H9 (cell line): ENCODE measurements around the gene TMEM238. TPM values are rescaled to one million over a fixed set of nuclear protein-coding genes. Genes with fewer than 3 reads are reported as not detected.

ENCODE experiments used
- DNase-seq: peaks from one replicate; pipeline ENCODE4 v3.0.0-alpha.2; 2017
- H2AFZ ChIP-seq: one replicate; pipeline ENCODE4 v1.6.1; 2013; ENCODE audit warnings: mild to moderate bottlenecking, low read length, control low read depth, moderate library complexity
- H2AK5ac ChIP-seq: 2 replicates; pipeline ENCODE4 v1.6.1; 2013; ENCODE audit warnings: low read length, control low read depth, mixed read lengths; ENCODE audit not compliant: insufficient read length
- H2BK120ac ChIP-seq: one replicate; pipeline ENCODE4 v1.6.1; 2013; ENCODE audit warnings: low read depth, mild to moderate bottlenecking, low read length, control low read depth, inconsistent platforms; ENCODE audit not compliant: poor library complexity, severe bottlenecking
- H2BK12ac ChIP-seq: 2 replicates; pipeline ENCODE4 v1.6.1; 2013; ENCODE audit warnings: low read length, control low read depth, mixed read lengths, low read depth; ENCODE audit not compliant: insufficient read length
- H2BK15ac ChIP-seq: 2 replicates; pipeline ENCODE4 v1.6.1; 2013; ENCODE audit warnings: low read depth, low read length, control low read depth
- H2BK20ac ChIP-seq: one replicate; pipeline ENCODE4 v1.6.1; 2013; ENCODE audit warnings: low read depth, mild to moderate bottlenecking, low read length, control low read depth, inconsistent platforms; ENCODE audit not compliant: poor library complexity, severe bottlenecking
- H2BK5ac ChIP-seq: 2 replicates; pipeline ENCODE4 v1.6.1; 2013; ENCODE audit warnings: low read length, control low read depth, mixed read lengths; ENCODE audit not compliant: insufficient read length
- H3K14ac ChIP-seq: 2 replicates; pipeline ENCODE4 v1.6.1; 2013; ENCODE audit warnings: low read length, control low read depth; ENCODE audit not compliant: insufficient read depth
- H3K18ac ChIP-seq: 2 replicates; pipeline ENCODE4 v1.6.1; 2013; ENCODE audit warnings: low read depth, mild to moderate bottlenecking, mixed read lengths, low read length, control low read depth; ENCODE audit not compliant: insufficient read length
- H3K23ac ChIP-seq: 2 replicates; pipeline ENCODE4 v1.6.1; 2013; ENCODE audit warnings: low read length, control low read depth, mixed read lengths, low read depth; ENCODE audit not compliant: insufficient read length
- H3K23me2 ChIP-seq: 2 replicates; pipeline ENCODE4 v1.6.1; 2013; ENCODE audit warnings: low read depth, mild to moderate bottlenecking, mixed read lengths, low read length, control low read depth; ENCODE audit not compliant: insufficient read length, poor library complexity, severe bottlenecking
- H3K27ac ChIP-seq: 2 replicates; pipeline ENCODE4 v1.5.1; 2013; ENCODE audit warnings: low read length, control low read depth, mixed read lengths, low read depth; ENCODE audit not compliant: insufficient read length
- H3K27me3 ChIP-seq: 2 replicates; pipeline ENCODE4 v1.6.1; 2013; ENCODE audit warnings: low read length, control low read depth, inconsistent platforms; ENCODE audit not compliant: insufficient read depth
- H3K4ac ChIP-seq: 2 replicates; pipeline ENCODE4 v1.6.1; 2013; ENCODE audit warnings: low read depth, mild to moderate bottlenecking, control low read depth, inconsistent platforms, low read length, moderate library complexity
- H3K4me1 ChIP-seq: 2 replicates; pipeline ENCODE4 v1.6.1; 2013; ENCODE audit warnings: low read length, control low read depth, inconsistent platforms; ENCODE audit not compliant: insufficient read depth
- H3K4me2 ChIP-seq: 2 replicates; pipeline ENCODE4 v1.6.1; 2013; ENCODE audit warnings: low read length, control low read depth, mixed read lengths; ENCODE audit not compliant: insufficient read length, insufficient read depth
- H3K56ac ChIP-seq: 2 replicates; pipeline ENCODE4 v1.6.1; 2013; ENCODE audit warnings: low read depth, mild to moderate bottlenecking, mixed read lengths, low read length, control low read depth; ENCODE audit not compliant: insufficient read length
- H3K79me1 ChIP-seq: 2 replicates; pipeline ENCODE4 v1.6.1; 2013; ENCODE audit warnings: low read depth, mild to moderate bottlenecking, moderate library complexity, low read length, control low read depth, inconsistent platforms; ENCODE audit not compliant: insufficient read depth, poor library complexity, severe bottlenecking
- H3K79me2 ChIP-seq: 2 replicates; pipeline ENCODE4 v1.6.1; 2013; ENCODE audit warnings: low read length, control low read depth, inconsistent platforms; ENCODE audit not compliant: insufficient read depth
- H3K9ac ChIP-seq: 2 replicates; pipeline ENCODE4 v1.6.1; 2013; ENCODE audit warnings: low read length, control low read depth, mixed read lengths; ENCODE audit not compliant: insufficient read length; ENCODE audit errors: extremely low read depth
- H3K9me3 ChIP-seq: one replicate; pipeline ENCODE4 v1.6.1; 2013; ENCODE audit warnings: low read depth, low read length, inconsistent platforms; ENCODE audit not compliant: control insufficient read depth
- H3T11ph ChIP-seq: one replicate; pipeline ENCODE4 v1.6.1; 2013; ENCODE audit warnings: mild to moderate bottlenecking, low read length, control low read depth, inconsistent platforms
- H4K20me1 ChIP-seq: one replicate; pipeline ENCODE4 v1.6.1; 2013; ENCODE audit not compliant: control insufficient read depth, insufficient read length, insufficient read depth
- H4K5ac ChIP-seq: 2 replicates; pipeline ENCODE4 v1.6.1; 2013; ENCODE audit warnings: low read depth, mild to moderate bottlenecking, mixed read lengths, low read length, control low read depth; ENCODE audit not compliant: insufficient read length
- H4K8ac ChIP-seq: replicated peaks from 2 replicates; pipeline ENCODE4 v1.6.1; 2013; ENCODE audit warnings: low read length, control low read depth, mixed read lengths, low read depth; ENCODE audit not compliant: insufficient read length
- H4K91ac ChIP-seq: 2 replicates; pipeline ENCODE4 v1.6.1; 2013; ENCODE audit warnings: low read depth, mild to moderate bottlenecking, moderate library complexity, mixed read lengths, low read length, control low read depth; ENCODE audit not compliant: insufficient read length
- H3K27ac Mint-ChIP-seq, 3 experiments: 2 replicates in 2 of 3; 3 replicates in 1 of 3; pipeline ENCODE4 v1.8.0; 2020 to 2021; ENCODE audit warnings: mixed read lengths in 3 of 3, mild to moderate bottlenecking in 1 of 3, moderate library complexity in 1 of 3
- H3K27me3 Mint-ChIP-seq: 2 replicates; pipeline ENCODE4 v1.8.0; 2021; ENCODE audit warnings: low read depth, mild to moderate bottlenecking, moderate library complexity, mixed read lengths
- H3K36me3 Mint-ChIP-seq, 3 experiments: 2 replicates in 2 of 3; 3 replicates in 1 of 3; pipeline ENCODE4 v1.8.0; 2020 to 2021; ENCODE audit warnings: low read depth in 3 of 3, mixed read lengths in 3 of 3; ENCODE audit not compliant: insufficient read depth in 1 of 3
- H3K4me1 Mint-ChIP-seq, 2 experiments: 2 replicates each; pipeline ENCODE4 v1.8.0; 2020; ENCODE audit warnings: mixed read lengths in 2 of 2
- H3K4me3 Mint-ChIP-seq, 2 experiments: 2 replicates in 1 of 2; 3 replicates in 1 of 2; pipeline ENCODE4 v1.8.0; 2020 to 2021; ENCODE audit warnings: mild to moderate bottlenecking in 2 of 2, mixed read lengths in 2 of 2, moderate library complexity in 1 of 2
- H3K9me3 Mint-ChIP-seq, 2 experiments: 2 replicates in 1 of 2; 3 replicates in 1 of 2; pipeline ENCODE4 v1.8.0; 2020; ENCODE audit warnings: mild to moderate bottlenecking in 2 of 2, mixed read lengths in 2 of 2, moderate library complexity in 1 of 2
- WGBS: extraction: QIAGEN DNeasy Blood & Tissue Kit; methylation state at CpG from one replicate; pipeline ENCODE4 v1.1.7; 2013; ENCODE audit warnings: missing lambda C conversion rate, low lambda C conversion rate, mixed read lengths; ENCODE audit not compliant: insufficient read length; ENCODE audit errors: extremely low coverage; 5-methylcytosine and 5-hydroxymethylcytosine counted together
- total RNA-seq: library from RNA; stranded (reverse); gene quantifications from 2 replicates; pipeline ENCODE4 v1.2.1, GENCODE V29; 2021
- TF ChIP-seq, protein P1 (sequence below): fragments of 200-600 bp; sonication (generic); conservative IDR thresholded peaks from 3 replicates; pipeline ENCODE4 v1.8.0; 2021; ENCODE audit warnings: antibody characterized with exemption, mild to moderate bottlenecking

TMEM238 gene
- total RNA-seq, 1 experiment from 2014 or later = 4.8 TPM

DNA sequence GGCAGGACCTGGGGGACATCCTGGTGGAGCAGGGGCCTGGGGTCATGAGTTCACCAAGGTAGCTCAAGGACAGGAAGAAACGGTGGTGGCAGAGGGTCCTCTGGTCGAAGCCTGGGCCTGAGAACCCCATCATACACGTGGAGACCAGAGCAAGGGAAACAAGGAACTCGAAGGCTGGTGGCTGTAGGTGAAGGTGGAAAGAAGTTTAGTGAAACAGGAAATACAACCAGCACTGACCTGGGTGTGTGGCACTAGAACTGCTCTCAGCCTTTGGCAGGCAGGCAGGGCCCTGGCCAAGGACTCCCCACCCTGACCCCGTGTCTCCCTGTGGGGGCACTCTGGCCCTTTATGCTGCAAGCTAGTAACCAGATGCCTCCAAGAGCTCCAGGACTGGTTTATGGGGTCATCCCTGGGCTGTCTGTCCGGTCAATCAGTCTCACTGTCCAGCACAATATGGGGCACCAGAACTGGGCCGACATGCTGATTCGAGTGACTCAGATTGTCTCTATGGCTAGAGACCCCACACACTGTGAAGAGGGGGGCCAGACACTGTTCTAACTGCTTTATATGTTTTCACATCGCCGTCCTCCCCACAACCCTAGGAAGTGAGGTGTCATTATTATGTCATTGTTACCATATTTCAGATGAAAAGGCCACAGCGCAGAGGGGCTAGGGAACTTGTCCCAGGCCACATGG lies 33.3 kb downstream of the TMEM238 start:
- no peaks in the 10 kb centered on the region; a peak in 1 of 5 replicates for H3K9me3 Mint-ChIP-seq
- Histone ChIP-seq H3K27me3 (peaks cover 14% of the 10 kb centered on the region; the same call in 1 of the 2 replicates), H3K79me1 (no peaks in the 10 kb centered on the region), H3K9me3 (no peaks in the 10 kb centered on the region), H2BK20ac (no peak overlapping the region), H2BK5ac (no peak overlapping the region), H3T11ph (no peak overlapping the region), H3K23ac (no peak overlapping the region), H3K9ac (no peak overlapping the region), H3K23me2 (peaks cover 9% of the 10 kb centered on the region), H3K79me2 (no peaks in the 10 kb centered on the region), H3K27ac (no peak overlapping the region), H2AK5ac (no peak overlapping the region), H2BK15ac (no peak overlapping the region), H3K4ac (no peak overlapping the region), H2BK12ac (no peak overlapping the region), H3K18ac (no peak overlapping the region), H4K8ac (no peak overlapping the region), H4K20me1 (no peaks in the 10 kb centered on the region), H2BK120ac (no peak overlapping the region), H4K5ac (no peak overlapping the region), H3K56ac (no peak overlapping the region), H3K4me1 (peaks cover 2% of the 10 kb centered on the region; the same call in 1 of the 2 replicates), H4K91ac (no peak overlapping the region), H3K4me2 (no peak overlapping the region), H3K14ac (no peak overlapping the region), H2AFZ (no peak overlapping the region)
- DNase-seq = no peak
- peaks cover 58 to 64% of the 10 kb centered on the region in 2 experiments for H3K4me1 Mint-ChIP-seq
- WGBS = no CpG with 5 or more reads among the region's 11 CpGs
- peaks cover 2 to 36% (median 17%) of the 10 kb centered on the region in 3 experiments; a peak in 6 of 7 replicates for H3K36me3 Mint-ChIP-seq
- H3K27me3 Mint-ChIP-seq = peaks cover 49% of the 10 kb centered on the region
- TF ChIP-seq, protein P1, sequence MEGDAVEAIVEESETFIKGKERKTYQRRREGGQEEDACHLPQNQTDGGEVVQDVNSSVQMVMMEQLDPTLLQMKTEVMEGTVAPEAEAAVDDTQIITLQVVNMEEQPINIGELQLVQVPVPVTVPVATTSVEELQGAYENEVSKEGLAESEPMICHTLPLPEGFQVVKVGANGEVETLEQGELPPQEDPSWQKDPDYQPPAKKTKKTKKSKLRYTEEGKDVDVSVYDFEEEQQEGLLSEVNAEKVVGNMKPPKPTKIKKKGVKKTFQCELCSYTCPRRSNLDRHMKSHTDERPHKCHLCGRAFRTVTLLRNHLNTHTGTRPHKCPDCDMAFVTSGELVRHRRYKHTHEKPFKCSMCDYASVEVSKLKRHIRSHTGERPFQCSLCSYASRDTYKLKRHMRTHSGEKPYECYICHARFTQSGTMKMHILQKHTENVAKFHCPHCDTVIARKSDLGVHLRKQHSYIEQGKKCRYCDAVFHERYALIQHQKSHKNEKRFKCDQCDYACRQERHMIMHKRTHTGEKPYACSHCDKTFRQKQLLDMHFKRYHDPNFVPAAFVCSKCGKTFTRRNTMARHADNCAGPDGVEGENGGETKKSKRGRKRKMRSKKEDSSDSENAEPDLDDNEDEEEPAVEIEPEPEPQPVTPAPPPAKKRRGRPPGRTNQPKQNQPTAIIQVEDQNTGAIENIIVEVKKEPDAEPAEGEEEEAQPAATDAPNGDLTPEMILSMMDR = no peak
- H3K27ac Mint-ChIP-seq = peak overlapping the region; percentile 18 to 81 (median 53); a peak in 2 of 7 replicates
- no peak overlapping the region for H3K4me3 Mint-ChIP-seq
